Neural cell (in vitro differentiated cells): ENCODE data around the gene SLC31A1. TPM values are rescaled to one million over a fixed set of nuclear protein-coding genes. Genes with fewer than 3 reads are reported as not detected.

Experiments
- H2AFZ ChIP-seq: fragments of 200-600, 300-800 bp; sonication (generic), shearing (Covaris generic); 2 replicates; pipeline ENCODE4 v1.6.0; 2014; ENCODE audit warnings: low read depth, mild to moderate bottlenecking, antibody characterized with exemption, low read length, moderate library complexity
- H3F3A ChIP-seq: fragments of 200-600 bp; shearing (Covaris generic); 2 replicates; pipeline ENCODE4 v1.6.1; 2016; ENCODE audit warnings: mild to moderate bottlenecking, moderate library complexity, mixed read lengths, antibody characterized with exemption, low read length; ENCODE audit not compliant: insufficient read depth, poor library complexity, severe bottlenecking
- H3K27ac ChIP-seq: fragments of 200-600, 300-800 bp; sonication (generic), shearing (Covaris generic); 2 replicates; pipeline ENCODE4 v1.5.1; 2014; ENCODE audit warnings: mild to moderate bottlenecking, low read length, moderate library complexity
- H3K27me3 ChIP-seq: fragments of 300-800, 200-600 bp; sonication (generic), shearing (Covaris generic); 2 replicates; pipeline ENCODE4 v1.6.0; 2014; ENCODE audit warnings: mild to moderate bottlenecking, low read depth, low read length, moderate library complexity; ENCODE audit not compliant: insufficient read depth
- H3K36me3 ChIP-seq: fragments of 300-800, 200-600 bp; sonication (generic), shearing (Covaris generic); 2 replicates; pipeline ENCODE4 v1.5.1; 2014; ENCODE audit warnings: mild to moderate bottlenecking, antibody characterized with exemption, low read length, moderate library complexity; ENCODE audit not compliant: insufficient read depth
- H3K4me2 ChIP-seq: fragments of 300-800, 200-600 bp; sonication (generic), shearing (Covaris generic); 2 replicates; pipeline ENCODE4 v1.6.0; 2014; ENCODE audit warnings: mild to moderate bottlenecking, low read length
- H3K4me3 ChIP-seq: fragments of 300-800, 200-600 bp; sonication (generic), shearing (Covaris generic); 2 replicates; pipeline ENCODE4 v1.5.1; 2014; ENCODE audit warnings: mild to moderate bottlenecking, low read length, moderate library complexity
- H3K79me2 ChIP-seq: fragments of 200-600 bp; shearing (Covaris generic); replicated peaks from 2 replicates; pipeline ENCODE4 v1.6.0; 2014; ENCODE audit warnings: mild to moderate bottlenecking, low read length, moderate library complexity; ENCODE audit not compliant: insufficient read depth
- H3K9ac ChIP-seq: fragments of 300-800, 200-600 bp; sonication (generic), shearing (Covaris generic); 2 replicates; pipeline ENCODE4 v1.6.1; 2016; ENCODE audit warnings: mild to moderate bottlenecking, low read length, mixed read lengths
- H3K9me2 ChIP-seq: fragments of 200-600 bp; shearing (Covaris generic); 2 replicates; pipeline ENCODE4 v1.6.1; 2016; ENCODE audit warnings: mild to moderate bottlenecking, low read length, mixed read lengths; ENCODE audit not compliant: insufficient read depth
- H3K9me3 ChIP-seq: fragments of 200-600, 300-800 bp; sonication (generic), shearing (Covaris generic); 2 replicates; pipeline ENCODE4 v1.6.1; 2016; ENCODE audit warnings: mild to moderate bottlenecking, mixed run types, low read length, moderate library complexity, mixed read lengths
- H4K20me1 ChIP-seq: fragments of 200-600 bp; shearing (Covaris generic); 2 replicates; pipeline ENCODE4 v1.6.1; 2016; ENCODE audit warnings: mild to moderate bottlenecking, mixed run types; ENCODE audit not compliant: insufficient read depth
- CTCF ChIP-seq: fragments of 450-650 bp; IDR thresholded peaks from 2 replicates; pipeline ENCODE4 v1.5.1; 2014; ENCODE audit warnings: antibody characterized with exemption, mild to moderate bottlenecking, moderate library complexity; ENCODE audit not compliant: poor library complexity, severe bottlenecking
- EP300 ChIP-seq: fragments of 450-650 bp; conservative IDR thresholded peaks from 2 replicates; pipeline ENCODE4 v1.6.1; 2014; ENCODE audit warnings: antibody characterized with exemption, mild to moderate bottlenecking, moderate library complexity; ENCODE audit not compliant: poor library complexity, severe bottlenecking
- EZH2 ChIP-seq: fragments of 200-600, 300-800 bp; shearing (Covaris generic), sonication (generic); IDR thresholded peaks from 2 replicates; pipeline ENCODE4 v1.6.1; 2014; ENCODE audit warnings: antibody characterized with exemption, low read length, borderline replicate concordance, mild to moderate bottlenecking; ENCODE audit not compliant: insufficient read depth, poor library complexity, severe bottlenecking
- MXI1 ChIP-seq: fragments of 450-650 bp; conservative IDR thresholded peaks from 2 replicates; pipeline ENCODE4 v1.6.1; 2014; ENCODE audit warnings: antibody characterized with exemption, mild to moderate bottlenecking; ENCODE audit not compliant: poor library complexity, severe bottlenecking
- POLR2AphosphoS5 ChIP-seq: IDR thresholded peaks from 2 replicates; pipeline ENCODE4 v1.6.1; 2012
- RAD21 ChIP-seq: fragments of 450-650 bp; conservative IDR thresholded peaks from 2 replicates; pipeline ENCODE4 v1.6.1; 2014; ENCODE audit warnings: antibody characterized with exemption, mild to moderate bottlenecking, moderate library complexity
- SMC3 ChIP-seq: fragments of 450-650 bp; conservative IDR thresholded peaks from 2 replicates; pipeline ENCODE4 v1.6.1; 2014; ENCODE audit warnings: antibody characterized with exemption, mild to moderate bottlenecking, moderate library complexity; ENCODE audit not compliant: poor library complexity
- TAF1 ChIP-seq: IDR thresholded peaks from 2 replicates; pipeline ENCODE4 v1.6.1; 2012; ENCODE audit warnings: low read depth
- polyA plus RNA-seq: library from polyadenylated mRNA; depleted of rRNA; stranded (reverse); fragments of >200 nt; gene quantifications from 2 replicates; pipeline ENCODE4 v1.2.3, GENCODE V29; 2014
- TF ChIP-seq, protein P1 (sequence below): IDR thresholded peaks from 2 replicates; pipeline ENCODE4 v1.6.1; 2012; ENCODE audit warnings: borderline replicate concordance

Gene SLC31A1
- polyA plus RNA-seq, 1 donor from 2014 or later: 7.4 TPM

GRCh38 chr9:113281356-113281755 is 60.0 kb downstream of the SLC31A1 start:
- H3K4me3 ChIP-seq: no peak overlapping the region
- H3K9me2 ChIP-seq: no peaks in the 10 kb centered on the region
- peaks cover 24% of the 10 kb centered on the region for H3K36me3 ChIP-seq
- H3K27ac ChIP-seq: no peak overlapping the region
- no peaks in the 10 kb centered on the region for H3K9me3 ChIP-seq
- no peaks in the 10 kb centered on the region for H4K20me1 ChIP-seq
- H3K4me2 ChIP-seq: no peak overlapping the region
- H3K9ac ChIP-seq: no peak overlapping the region
- H3F3A ChIP-seq: no peaks in the 10 kb centered on the region
- no peaks in the 10 kb centered on the region for H3K27me3 ChIP-seq
- TF ChIP-seq EZH2 (no peak), RAD21 (no peak), POLR2AphosphoS5 (no peak), CTCF (no peak), SMC3 (no peak), MXI1 (no peak), TAF1 (no peak), EP300 (no peak)
- TF ChIP-seq, protein P1, sequence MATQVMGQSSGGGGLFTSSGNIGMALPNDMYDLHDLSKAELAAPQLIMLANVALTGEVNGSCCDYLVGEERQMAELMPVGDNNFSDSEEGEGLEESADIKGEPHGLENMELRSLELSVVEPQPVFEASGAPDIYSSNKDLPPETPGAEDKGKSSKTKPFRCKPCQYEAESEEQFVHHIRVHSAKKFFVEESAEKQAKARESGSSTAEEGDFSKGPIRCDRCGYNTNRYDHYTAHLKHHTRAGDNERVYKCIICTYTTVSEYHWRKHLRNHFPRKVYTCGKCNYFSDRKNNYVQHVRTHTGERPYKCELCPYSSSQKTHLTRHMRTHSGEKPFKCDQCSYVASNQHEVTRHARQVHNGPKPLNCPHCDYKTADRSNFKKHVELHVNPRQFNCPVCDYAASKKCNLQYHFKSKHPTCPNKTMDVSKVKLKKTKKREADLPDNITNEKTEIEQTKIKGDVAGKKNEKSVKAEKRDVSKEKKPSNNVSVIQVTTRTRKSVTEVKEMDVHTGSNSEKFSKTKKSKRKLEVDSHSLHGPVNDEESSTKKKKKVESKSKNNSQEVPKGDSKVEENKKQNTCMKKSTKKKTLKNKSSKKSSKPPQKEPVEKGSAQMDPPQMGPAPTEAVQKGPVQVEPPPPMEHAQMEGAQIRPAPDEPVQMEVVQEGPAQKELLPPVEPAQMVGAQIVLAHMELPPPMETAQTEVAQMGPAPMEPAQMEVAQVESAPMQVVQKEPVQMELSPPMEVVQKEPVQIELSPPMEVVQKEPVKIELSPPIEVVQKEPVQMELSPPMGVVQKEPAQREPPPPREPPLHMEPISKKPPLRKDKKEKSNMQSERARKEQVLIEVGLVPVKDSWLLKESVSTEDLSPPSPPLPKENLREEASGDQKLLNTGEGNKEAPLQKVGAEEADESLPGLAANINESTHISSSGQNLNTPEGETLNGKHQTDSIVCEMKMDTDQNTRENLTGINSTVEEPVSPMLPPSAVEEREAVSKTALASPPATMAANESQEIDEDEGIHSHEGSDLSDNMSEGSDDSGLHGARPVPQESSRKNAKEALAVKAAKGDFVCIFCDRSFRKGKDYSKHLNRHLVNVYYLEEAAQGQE: no peak
- H3K79me2 ChIP-seq: peaks cover 7% of the 10 kb centered on the region
- H2AFZ ChIP-seq: no peak overlapping the region

GRCh38 chr9:113289091-113289490 is 67.7 kb downstream of the SLC31A1 start:
- Histone ChIP-seq H3K4me3 (no peak overlapping the region), H2AFZ (no peak overlapping the region), H3K79me2 (no peaks in the 10 kb centered on the region), H3K27me3 (no peaks in the 10 kb centered on the region), H3K36me3 (peaks cover 23% of the 10 kb centered on the region), H3K9ac (no peak overlapping the region), H3K9me2 (no peaks in the 10 kb centered on the region), H3K9me3 (no peaks in the 10 kb centered on the region), H3K4me2 (no peak overlapping the region), H3K27ac (no peak overlapping the region), H4K20me1 (no peaks in the 10 kb centered on the region), H3F3A (no peaks in the 10 kb centered on the region)
- TF ChIP-seq SMC3 (no peak), POLR2AphosphoS5 (no peak), EZH2 (no peak), TAF1 (no peak), MXI1 (no peak), EP300 (no peak), RAD21 (no peak), CTCF (no peak)
- TF ChIP-seq, protein P1: no peak
